Measurements from ENCODE around the gene PRTN3.
"Not testable (repeated sequence)": the region's sequence is repeated elsewhere in the genome, so short reads cannot be mapped to it uniquely, and the experiment has no call there.

Gene PRTN3

DNA sequence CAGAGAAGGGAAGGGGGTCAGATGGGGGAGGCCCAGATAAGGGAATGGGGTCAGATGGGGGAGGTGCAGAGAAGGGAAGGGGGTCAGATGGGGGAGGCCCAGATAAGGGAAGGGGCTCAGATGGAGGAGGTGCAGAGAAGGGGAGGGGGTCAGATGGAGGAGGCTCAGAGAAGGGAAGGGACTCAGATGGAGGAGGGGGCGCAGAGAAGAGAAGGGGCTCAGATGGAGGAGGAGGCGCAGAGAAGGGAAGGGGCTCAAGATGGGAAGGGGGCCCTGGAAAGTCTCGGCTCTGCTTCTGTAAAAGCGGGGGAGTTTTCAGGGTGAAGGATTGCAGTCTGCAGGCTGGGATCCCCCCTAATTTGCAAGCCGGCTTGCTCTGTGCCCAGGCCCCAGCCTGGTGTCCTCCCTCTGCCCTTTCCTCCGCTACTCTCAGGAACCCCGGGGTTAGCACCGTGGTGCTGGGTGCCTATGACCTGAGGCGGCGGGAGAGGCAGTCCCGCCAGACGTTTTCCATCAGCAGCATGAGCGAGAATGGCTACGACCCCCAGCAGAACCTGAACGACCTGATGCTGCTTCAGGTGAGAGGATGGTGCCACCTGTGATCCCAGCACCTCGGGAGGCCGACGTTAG is 11.6 kb upstream of the PRTN3 start:
- TF ChIP-seq CTCF (IDR thresholded peaks at IDR 0.05; ENCODE audit: low read depth, low read length, missing control alignments): no peak
- no peak for DNase-seq (ENCODE audit: low read depth)
- H3K4me3 ChIP-seq (ENCODE audit: low read depth, low read length): no peak overlapping the region

DNA sequence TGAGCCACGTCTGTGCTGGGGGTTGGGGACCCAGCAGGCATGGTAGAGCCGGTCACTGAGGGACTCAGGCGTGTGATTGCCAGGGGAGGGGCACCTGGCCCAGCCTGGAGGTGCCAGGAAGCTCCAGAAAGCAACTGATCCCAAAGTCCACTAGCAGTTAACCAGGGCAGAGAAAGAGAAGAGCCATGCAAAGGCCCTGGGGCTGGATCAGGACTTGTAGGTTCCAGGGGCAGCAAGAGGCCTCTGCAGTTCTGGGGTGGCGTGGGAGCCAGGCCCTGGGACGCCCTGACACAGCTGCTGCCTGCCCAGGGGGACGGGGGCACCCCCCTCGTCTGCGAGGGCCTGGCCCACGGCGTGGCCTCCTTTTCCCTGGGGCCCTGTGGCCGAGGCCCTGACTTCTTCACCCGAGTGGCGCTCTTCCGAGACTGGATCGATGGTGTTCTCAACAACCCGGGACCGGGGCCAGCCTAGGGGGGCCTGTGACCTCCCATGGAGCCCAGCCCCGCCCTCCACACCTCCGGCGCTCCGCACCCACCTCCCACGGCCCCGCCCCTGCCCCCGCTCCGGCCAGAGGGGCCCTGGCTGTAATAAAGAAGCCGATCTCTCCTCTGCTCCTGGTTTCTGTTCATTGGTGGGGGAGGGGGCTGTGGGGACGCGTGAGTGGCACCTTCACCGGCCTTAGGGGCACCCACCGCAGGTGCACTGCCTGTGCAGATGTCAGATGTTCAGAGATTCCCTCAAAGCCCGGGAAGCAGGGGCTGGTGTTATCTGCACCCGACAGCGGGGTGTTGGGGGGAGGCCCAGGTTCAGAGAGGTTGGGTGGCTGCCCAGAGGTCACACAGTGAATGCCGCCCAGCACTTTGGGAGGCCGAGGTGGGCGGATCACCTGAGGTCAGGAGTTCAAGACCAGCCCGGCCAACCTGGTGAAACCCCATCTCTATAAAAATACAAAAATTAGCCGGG is 9.1 kb upstream of the PRTN3 start:
- no peak for TF ChIP-seq CTCF (IDR thresholded peaks at IDR 0.05; ENCODE audit: low read depth, low read length, missing control alignments)
- no peak for DNase-seq (ENCODE audit: low read depth)
- H3K4me3 ChIP-seq (ENCODE audit: low read depth, low read length): no peak overlapping the region

- no peak for TF ChIP-seq CTCF (IDR thresholded peaks at IDR 0.05; ENCODE audit: low read depth, low read length, missing control alignments)
- DNase-seq (ENCODE audit: low read depth): no peak
- no peak overlapping the region for H3K4me3 ChIP-seq (ENCODE audit: low read depth, low read length)
These were observed 6.6 kb upstream of the PRTN3 start for GRCh38 chr19:834216-834615.

GRCh38 chr19:835210-835810 is 5.5 kb upstream of the PRTN3 start:
- H3K4me3 ChIP-seq (ENCODE audit: low read depth, low read length): no peak overlapping the region
- DNase-seq (ENCODE audit: low read depth): no peak
- TF ChIP-seq CTCF (IDR thresholded peaks at IDR 0.05; ENCODE audit: low read depth, low read length, missing control alignments): no peak

DNA sequence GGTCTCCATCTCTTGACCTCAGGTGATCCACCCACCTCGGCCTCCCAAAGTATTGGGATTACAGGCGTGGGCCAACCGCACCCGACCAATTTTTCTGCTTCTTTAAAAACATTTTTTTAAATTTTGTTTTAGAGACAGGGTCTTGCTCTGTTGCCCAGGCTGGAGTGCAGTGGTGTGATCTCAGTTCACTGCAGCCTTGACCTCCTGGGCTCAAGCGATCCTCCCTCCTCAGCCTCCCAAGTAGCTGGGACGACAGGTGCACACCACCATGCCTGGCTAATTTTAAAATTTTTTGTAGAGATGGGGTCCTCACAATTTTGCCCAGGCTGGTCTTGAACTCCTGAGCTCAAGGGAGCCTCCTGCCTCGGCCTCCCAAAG is 2.0 kb downstream of the PRTN3 start:
- H3K4me3 ChIP-seq (ENCODE audit: low read depth, low read length): not testable (repeated sequence)

GRCh38 chr19:843180-843835 is 2.5 kb downstream of the PRTN3 start:
- TF ChIP-seq CTCF (IDR thresholded peaks at IDR 0.05; ENCODE audit: low read depth, low read length, missing control alignments): no peak
- no peak overlapping the region for H3K4me3 ChIP-seq (ENCODE audit: low read depth, low read length)
- DNase-seq (ENCODE audit: low read depth): no peak

More for the DNA sequence above, 2.0 kb downstream of the PRTN3 start:
- DNase-seq (ENCODE audit: low read depth): not testable (repeated sequence)
